ENCODE data around the gene CCDC50.

CCDC50 gene

DNA sequence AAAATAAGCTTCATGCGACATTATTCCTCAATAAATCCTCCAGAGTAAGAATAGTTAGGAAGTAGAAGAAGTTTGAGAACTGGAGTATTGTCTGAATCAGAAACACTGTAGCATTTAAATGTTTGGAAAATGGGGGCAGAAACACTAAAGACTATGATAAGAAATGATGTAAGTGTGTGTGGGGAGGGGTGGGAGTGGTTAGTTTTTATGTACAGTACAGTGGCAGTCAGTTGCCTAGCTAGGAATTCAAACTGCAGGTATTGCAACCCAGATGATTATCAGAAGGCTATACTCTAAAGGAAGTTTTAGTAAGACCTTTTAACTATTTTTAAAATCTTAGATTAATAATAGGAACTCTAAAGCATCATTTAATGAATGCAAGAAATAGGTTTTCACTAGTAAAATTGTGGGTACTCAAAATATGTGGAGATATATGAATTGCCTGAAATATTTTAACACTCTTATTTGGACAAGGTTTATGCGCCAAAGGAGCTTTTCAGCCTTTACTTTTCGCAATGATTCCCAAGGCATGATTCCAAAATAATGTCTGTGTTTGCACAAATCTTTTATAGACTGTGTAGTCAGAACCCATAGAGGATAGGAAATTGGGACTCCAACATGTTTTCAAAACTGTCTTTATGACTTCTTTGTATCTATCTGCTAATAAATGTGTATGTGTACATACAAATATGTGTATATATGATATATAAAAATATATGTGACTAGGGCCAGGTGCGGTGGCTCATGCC is 8.0 kb upstream of the CCDC50 start:
- DNase-seq, result no peak

DNA sequence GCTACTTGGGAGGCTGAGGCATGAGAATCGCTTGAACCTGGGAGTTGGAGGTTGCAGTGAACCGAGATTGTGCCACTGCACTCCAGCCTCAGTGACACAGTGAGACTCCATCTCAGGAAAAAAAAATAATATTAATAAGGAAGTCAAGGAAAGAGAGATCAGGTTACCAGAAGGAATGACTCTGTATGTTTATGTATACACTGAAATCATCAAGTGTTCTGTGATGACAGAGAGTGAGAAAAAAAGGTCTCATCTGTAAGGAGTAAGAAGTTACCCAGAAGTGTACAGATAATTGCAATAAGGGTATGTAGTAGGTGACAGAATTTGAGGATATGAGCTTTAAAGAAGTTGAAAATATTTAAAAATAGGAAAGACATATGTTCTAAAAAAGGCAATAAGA is 4.3 kb upstream of the CCDC50 start:
- DNase-seq, result no peak

DNA sequence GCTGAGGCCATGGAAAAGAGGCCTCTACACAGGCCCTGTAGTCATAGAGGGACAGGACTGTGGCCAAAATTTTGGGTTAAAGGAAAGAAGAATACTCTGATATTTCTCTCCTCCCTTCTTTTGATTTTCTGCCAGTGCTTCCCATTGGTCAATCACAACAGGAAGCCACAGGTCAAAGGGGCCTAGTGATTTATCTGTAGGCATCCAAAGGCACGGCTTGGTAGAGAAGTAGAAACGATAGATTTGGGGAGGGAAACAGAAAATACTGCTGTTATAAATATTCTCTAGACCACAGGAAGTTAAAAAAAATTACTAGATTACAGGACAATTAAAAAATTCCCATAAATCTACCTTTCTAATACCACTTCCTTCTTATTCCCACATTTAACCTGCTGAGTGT is 1.7 kb upstream of the CCDC50 start:
- no peak for DNase-seq

DNA sequence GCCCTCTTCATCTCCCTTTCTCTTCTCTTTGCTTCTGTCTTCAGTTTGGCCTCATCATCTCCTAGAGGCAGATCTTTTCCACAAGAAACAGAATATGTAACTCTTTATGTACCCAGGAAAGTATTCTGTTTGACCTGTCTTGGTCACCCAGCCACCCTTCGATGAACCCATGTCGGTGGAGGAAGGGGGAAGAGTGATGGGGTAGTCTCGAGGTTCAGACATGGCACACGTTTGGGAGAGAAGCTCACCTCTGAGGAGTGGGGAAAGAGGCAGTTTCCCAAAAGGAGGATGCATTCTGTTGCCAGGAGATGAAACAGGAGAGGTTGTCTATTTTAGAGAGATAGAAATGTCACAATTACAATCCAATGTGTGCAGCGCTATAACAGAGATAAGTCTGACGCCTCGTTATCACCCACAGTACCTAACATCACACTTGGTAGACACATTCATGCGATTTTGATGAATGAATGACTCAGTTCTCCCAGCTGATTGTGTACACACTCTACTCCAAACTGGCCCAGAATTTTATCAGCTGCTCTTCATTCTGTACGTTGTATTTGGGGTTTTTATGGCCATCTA is 722 bp upstream of the CCDC50 start:
- DNase-seq, result no peak

DNA sequence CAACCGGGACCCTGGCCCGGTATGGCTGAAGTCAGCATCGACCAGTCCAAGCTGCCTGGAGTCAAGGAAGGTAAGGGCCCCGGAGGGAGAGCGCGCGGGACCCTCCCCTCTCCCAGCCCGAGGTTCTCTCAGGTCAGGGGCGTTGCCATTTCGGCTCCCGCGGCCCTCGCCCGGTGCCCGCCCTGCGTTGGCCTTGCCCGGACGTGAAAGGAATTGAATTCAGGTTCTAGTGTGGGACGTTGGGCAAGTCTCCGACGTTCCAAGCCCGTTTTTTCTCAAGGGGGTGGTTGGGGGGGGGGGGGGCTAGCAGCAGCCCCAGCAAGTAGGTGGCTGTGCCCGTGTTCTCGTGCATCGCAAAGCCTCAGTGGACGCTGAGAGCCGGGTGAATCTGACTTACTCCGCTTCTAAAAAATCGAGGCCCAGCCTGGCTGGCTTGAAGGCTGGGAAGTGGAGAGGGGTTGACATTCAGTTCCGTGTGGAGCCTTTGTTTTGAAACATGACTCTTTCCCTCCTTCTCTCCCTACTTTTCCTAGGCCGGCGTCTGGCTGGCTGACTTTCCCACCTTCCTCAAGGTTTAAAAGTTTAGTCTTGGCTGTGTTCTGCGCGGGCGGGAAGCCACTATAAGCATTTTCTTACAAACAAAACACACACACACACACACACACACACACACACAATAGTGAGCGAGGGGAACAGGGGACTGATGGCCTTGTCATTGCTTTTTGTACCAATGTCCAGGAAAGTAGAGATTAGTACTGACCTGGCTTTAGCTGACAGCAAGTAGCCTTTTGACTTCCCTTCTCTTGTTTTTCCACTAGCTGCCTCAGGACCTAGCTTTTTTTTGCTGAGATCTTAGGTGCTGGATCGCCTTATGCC is 698 bp downstream of the CCDC50 start, which contains the start of gene UTS2B:
TSS of gene UTS2B (minus strand) at position 873 of the 876 bp plus-strand sequence. CDS start 48,337 bp downstream, outside the sequence.
- DNase-seq, result peak; percentile 46

DNA sequence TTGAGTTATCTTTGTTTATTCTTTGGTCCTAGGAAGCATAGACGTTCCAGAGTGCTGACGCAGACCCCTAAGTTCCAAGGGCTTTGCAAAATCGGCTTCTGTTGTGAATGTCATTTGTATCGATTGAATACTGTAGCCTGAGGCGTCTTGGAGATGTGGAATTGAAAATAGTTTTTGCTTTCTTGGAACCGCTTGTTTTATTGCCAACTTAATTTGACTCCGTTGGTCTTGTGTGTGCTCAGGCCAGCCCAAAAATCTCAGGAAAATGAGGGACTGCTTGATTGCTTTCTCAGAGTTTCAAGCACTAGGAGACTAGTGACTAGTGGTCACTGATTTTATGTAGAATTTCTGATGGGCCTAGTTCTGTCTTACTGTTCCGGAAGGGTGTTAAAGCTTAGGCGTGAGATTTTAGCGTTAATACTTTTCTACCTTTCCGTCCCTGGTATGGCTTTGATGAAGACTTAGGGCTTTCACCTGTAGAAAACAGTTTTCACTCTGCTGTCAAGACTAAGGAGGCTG is 1.4 kb downstream of the CCDC50 start:
- DNase-seq, result no peak

DNA sequence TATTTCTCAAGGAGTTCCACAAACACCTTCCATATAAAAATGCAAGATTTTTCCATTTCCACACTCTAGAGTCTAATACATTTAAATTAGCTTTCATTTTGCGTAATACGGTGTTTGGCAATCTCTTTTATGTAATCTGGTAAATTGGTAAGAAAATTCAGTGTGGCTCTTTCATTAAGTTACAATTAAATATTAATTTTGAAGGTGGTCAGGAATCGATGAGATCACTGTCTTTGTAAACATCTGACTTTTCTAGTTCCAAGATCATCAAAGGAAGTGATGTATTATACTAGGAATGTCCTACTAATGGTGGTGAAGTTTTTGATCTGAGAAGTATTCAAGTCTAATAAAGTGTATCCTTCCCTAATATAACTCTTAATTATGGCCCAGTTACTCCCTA is 2.2 kb downstream of the CCDC50 start:
- DNase-seq, result no peak

DNA sequence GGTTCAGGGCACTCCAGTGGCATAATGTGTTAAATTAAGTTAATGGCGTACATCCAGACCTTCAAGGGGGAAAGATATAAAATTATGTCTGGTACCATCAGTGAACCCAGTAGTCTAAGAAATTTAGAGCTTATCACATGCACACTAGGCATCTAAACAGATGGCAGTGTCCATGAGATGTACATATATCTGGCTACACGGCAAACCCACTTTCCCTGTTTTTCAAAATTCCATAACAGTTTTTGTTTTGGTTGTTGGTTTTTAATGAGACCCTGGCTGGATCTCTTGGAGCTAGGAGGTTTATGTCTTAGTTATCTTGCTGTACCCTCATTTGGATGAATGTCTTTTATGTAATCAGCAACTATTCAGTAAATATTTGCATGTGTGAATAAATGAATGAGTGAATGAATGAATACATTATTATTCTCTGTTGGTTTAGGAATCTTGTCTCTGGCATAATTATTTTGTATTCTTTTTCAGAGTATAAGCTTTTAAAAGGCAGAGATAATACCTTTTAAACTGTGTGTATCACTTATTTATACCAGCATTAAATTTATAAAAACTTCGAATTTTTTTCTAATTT is 4.2 kb downstream of the CCDC50 start:
- DNase-seq, result peak; percentile 17

DNA sequence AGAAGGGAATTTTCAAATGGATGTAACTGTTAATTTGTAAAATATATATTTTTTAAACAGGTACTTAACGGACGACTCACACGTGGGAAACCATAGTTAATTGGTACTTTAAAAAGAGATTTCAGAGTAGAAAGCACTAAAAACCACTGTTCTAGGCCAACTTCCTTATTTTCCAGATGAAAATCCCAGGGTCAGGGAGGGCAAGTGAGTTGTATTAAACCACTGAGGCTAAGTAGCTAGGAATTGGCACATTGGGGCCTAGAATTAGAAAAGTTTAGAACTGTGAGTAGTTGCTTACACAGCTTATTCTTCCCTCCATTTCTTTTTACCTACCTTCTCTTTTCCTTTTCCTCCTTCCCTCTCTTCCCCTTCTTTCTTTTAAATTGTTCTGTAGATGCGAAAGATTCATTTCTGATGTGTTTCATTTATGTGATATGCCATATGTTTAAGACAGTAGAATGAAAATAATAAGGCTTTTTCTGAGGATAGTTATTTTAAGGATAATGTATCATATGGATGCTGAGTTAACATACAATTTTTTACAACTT is 5.2 kb downstream of the CCDC50 start:
- no peak for DNase-seq

DNA sequence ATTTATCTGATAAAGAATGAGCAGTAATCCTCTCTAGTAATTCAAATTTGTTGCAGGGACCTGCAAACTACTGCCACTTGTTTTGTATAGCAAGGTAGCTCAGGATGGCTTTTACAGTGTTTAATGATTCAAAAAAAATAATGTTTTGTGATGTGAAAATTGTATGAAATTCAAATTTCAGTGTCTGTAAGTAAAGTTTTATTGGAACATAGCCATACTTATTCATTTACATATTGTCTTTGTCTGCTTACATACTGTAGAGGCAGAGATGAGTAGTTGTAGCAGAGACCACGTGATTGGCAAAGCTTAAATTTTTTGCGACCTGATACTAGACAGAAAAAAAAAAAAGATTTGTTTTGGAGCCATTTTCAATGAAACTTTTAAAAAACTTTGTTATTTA is 7.6 kb downstream of the CCDC50 start:
- no peak for DNase-seq

DNA sequence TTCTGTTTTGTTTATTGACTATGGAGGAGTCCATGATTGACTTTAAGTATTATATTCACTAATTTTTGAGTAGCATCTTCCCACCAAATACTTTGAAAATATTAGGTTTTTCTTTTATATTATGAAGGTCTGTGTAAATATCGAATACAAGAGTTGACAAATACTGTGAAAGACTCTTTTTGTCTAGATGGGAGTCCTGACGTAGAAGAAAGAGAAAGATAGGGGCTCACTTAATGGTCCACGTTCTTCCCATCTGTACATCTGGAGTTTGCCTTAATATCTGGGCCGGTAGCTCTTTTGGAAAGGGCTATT is 8.9 kb downstream of the CCDC50 start:
- no peak for DNase-seq

DNA sequence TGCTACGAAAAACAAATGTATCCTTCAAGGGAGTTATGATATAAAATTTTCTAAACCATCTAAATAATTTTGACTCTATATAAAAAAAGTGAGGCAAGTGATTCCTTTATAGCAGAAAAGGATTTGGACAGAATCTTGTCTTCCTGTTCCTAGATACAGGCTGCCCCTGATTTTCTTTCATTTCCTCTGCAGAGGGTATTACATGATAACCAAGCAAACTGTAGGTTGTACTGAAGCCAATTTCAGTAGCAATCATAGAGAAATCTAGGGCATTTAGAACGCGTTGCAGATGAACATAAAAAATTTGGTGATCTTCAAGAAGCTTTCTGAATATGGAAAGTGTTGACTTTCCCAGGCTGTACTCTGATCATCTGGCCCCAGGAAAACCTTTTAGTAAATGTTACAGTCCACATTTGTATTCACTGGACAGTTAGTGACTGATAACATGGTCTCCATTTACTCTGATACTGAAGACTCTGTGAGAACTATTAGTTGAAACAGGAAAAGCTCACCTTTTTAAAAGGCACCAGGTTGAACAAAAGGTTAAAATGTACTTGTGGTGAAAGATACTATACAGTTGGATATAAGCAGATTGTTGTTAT is 10.2 kb downstream of the CCDC50 start:
- DNase-seq, result no peak

DNA sequence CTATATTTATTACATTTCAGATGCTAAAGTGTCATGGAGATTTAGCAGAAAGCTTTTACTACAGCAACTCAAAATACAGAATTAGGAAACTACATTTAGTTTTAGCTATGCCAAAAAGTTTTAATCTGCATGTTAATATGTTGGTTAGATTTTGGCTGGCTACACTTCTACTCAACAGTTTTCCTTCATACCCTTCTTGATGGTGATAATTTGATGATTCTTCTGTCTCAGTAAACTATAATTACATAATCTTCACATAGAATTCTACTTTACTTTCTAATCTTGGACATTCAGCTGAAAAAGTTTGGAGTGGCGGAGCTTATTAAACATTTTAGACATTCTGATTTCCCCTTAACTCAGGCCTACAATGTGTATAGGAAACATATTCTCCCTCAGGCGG is 11.2 kb downstream of the CCDC50 start:
- no peak for DNase-seq

DNA sequence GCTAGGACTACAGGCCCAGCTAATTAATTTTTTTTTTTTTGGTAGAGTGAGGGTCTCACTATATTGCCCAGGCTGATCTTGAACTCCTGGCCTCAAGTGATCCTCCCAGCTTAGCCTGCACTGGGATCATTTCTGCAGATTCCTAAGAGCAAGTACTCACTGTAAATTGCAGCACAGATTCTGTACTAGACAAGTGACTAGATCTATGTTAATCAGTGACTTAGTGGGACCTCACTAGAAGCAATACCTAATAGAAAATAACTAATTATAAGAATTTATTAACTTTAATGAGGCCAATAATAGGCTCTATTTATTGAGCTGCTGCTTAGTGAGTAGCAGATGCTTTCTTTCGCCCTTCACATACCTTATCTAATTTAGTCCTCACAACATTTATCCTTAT is 11.8 kb downstream of the CCDC50 start:
- no peak for DNase-seq

DNA sequence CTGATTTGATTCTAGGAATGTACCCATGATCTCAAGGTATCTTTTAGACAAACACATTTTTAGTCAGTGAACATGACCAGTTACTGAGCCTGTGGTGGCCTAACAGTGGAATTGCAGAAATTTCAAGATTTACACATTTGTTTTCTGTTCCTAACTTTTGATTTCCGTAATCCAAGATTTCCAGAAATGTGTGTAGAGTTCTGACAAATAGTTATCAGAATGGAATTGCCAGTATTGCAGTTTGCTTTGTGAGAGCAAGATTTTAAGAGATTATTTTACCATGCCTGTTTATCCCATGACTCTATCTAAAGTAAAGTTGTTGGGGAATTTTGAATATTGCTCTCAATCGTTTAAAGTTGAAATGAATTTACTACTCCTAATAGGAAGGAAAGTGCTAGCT is 12.8 kb downstream of the CCDC50 start:
- DNase-seq, result no peak

DNA sequence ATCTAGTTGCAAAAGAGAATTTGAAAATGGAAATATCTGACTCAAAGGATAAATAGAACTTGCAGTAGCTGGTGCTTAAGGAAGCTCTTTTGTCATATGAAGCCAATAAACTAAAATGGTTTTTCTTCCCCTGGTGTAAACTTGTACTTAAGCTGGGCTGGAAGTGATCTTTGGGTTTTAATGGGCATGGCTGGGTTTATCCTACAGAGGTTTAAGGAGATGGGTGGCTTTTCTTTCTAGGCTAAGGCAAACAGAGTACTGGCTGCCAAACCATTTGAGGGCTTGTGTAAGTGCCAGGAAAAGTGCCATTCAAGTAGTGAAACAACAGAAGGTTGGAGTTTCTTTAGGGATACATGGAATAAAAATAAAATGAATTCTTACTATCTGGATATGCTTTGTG is 13.2 kb downstream of the CCDC50 start:
- DNase-seq, result no peak

DNA sequence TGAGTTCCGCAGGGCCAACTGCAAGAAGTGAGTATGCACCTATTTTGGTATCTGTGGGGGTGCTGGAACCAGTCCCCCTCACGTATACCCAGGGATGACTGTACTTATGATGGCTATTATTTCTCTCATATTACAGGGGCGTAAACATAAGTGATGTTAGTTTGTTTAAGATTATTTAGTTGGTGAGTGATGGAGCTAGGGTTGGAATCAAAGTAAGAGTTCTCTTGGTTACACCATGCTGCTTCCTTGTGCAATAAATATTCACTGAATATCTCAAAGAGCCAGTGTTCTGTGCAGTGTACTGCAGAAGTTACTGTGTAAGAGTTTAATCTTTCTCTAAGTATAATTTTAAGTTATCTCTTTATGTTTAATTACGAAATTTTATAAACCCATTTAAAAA is 13.9 kb downstream of the CCDC50 start:
- DNase-seq, result no peak

DNA sequence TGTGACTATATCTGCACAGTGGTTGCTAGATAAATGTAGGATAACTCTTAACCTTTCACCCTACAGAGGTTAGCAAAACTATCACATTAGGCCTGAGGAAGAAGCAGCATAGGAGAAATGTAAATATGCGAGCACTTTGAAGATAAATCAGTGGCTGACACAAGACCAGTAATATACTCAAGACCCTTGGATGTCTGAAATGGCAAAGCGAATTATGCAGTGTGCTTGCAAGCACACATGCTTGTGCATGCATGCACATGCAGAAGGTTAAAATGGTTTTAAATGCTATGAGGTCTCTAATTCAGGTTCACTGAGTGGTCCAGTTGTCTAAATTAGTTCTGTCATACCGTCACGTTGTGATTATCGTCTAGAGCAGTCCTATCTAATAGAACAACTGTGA is 14.7 kb downstream of the CCDC50 start:
- DNase-seq, result no peak

DNA sequence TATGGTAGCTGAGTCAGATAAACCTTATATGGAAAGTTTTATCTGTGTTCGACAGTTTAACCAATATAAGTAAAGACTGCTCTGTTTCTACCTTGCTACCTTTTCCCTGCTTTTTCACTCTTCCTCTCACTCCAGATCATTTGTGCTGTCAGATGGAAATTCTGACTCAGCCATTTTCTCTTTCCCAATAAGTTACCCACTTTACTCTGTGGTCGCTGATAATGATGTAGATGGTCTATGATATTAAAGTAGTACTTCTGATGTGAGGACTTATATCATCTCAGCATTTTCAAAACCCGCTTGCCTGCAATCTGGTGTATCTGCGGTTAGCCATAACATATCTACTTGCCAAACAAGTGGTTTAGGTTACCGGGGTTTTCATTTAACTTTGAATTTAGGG is 16.1 kb downstream of the CCDC50 start:
- no peak for DNase-seq

DNA sequence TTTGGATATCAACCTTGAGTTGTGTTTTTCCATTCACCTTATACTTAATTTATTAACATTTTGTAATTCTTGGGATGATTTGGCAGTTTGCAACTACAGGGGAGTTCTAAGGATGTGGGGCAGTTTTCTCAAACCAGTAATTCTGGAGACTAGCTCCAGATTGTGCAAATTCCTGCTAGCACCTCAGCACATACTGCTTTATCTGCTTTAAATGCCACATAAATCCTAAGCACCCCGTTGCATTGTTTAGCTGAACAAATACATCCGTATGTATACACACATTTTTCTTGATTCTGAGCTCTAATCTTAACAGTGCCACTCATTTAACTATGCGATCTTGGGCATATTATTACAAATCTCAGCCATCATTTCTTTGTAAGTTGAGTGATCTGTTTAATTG is 18.0 kb downstream of the CCDC50 start:
- no peak for DNase-seq

DNA sequence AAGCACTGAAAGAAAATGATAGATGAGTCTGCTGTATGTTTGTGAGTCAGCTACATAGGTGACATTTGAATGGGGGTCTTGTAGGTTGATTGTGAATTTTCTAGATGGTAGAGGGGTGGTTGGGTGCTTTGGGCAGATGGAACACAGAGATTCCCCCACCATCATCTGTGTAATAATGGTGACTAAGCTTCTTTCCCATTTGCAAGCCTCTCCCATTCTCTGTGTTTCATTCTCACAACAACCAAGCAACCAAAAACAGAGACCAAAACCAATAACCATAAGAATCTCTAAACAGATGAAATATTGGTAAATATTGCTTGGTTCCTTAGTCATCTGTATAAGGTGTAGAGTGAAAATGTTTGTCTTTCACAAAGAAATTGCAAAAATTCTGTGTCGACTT is 18.9 kb downstream of the CCDC50 start:
- no peak for DNase-seq

DNA sequence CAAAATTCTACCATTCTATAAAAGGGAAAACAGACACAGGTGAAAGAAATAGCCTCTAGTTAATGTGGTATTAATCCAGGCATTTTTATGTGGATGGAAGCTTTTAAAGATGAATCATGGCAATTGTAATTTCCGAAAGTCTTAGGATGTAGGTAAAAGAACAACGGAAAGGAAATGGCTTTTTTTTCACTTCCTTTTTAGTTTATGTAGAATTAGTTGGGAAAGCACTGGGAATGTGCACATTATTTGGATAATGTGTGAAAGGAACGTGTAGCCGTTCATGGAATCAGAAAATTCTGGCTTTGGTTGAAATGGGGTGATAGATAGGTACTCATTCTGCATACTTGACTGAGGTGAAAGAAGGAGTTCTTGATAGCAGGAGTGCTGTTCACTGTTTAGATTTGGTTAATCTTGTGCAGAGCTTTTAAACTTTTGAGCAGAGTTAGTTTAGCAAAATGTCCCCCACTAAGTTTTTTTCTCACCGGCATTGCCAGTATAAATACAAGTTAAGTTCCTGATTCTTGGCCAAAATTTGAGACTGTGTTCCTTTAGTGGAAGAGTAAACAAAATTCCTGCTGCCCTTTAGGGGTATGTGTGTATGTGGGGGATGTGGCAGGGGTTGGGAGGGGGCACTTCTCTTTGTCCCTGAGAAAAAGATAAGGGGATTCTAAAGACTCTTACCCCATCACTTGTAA is 21.3 kb downstream of the CCDC50 start:
- no peak for DNase-seq

Data from NCI-H526 treated with DMSO at 0.1 percent for 48 hours (cell line).